HG03439 (cell line): Measurements from ENCODE around the gene CTSZ.
A peak's percentile ranks its signal among the peaks of the same experiment; 100 is the strongest.
"Not testable (repeated sequence)": the region's sequence is repeated elsewhere in the genome, so short reads cannot be mapped to it uniquely, and the experiment has no call there.

Source experiments
- ATAC-seq: cut with Tn5 transposase; IDR thresholded peaks from one replicate; pipeline ENCODE4 v1.9.1; 2021; ENCODE audit warnings: mild to moderate bottlenecking, moderate library complexity; ENCODE audit not compliant: unreplicated experiment

CTSZ gene

GRCh38 chr20:59014680-59015389 lies 7.8 kb upstream of the CTSZ start:
- ATAC-seq, result no peak

GRCh38 chr20:59013959-59014608 lies 7.0 kb upstream of the CTSZ start:
- ATAC-seq, result no peak

- no peak for ATAC-seq
Measured at GRCh38 chr20:59013031-59013951, 6.2 kb upstream of the CTSZ start.

- not testable (repeated sequence) for ATAC-seq
Measured at GRCh38 chr20:59011874-59012157, 4.8 kb upstream of the CTSZ start.

- ATAC-seq, result no peak
Measured at GRCh38 chr20:59010995-59011873, 4.2 kb upstream of the CTSZ start.

- no peak for ATAC-seq
Measured at GRCh38 chr20:59010321-59010994, 3.4 kb upstream of the CTSZ start.

- no peak for ATAC-seq
Measured at GRCh38 chr20:59008715-59009336, 1.8 kb upstream of the CTSZ start.

GRCh38 chr20:59007665-59008511 lies 834 bp upstream of the CTSZ start:
- ATAC-seq, result peak; percentile 37

GRCh38 chr20:59006167-59006863 lies 739 bp downstream of the CTSZ start:
- no peak for ATAC-seq

GRCh38 chr20:59005523-59006166 lies 1.4 kb downstream of the CTSZ start:
- ATAC-seq, result no peak

- peak; percentile 51 for ATAC-seq
Measured at GRCh38 chr20:59004763-59005522, 2.1 kb downstream of the CTSZ start.

GRCh38 chr20:59004493-59004762 lies 2.6 kb downstream of the CTSZ start:
- no peak for ATAC-seq

GRCh38 chr20:59003836-59004492 lies 3.1 kb downstream of the CTSZ start:
- no peak for ATAC-seq

- no peak for ATAC-seq
Measured at GRCh38 chr20:59002874-59003399, 4.1 kb downstream of the CTSZ start.

- ATAC-seq, result no peak
Measured at GRCh38 chr20:59002388-59002787, 4.7 kb downstream of the CTSZ start.

GRCh38 chr20:59001449-59002171 lies 5.4 kb downstream of the CTSZ start:
- no peak for ATAC-seq
